Panc1 (cell line): ENCODE measurements around the gene PARP8. TPM values are rescaled to one million over a fixed set of nuclear protein-coding genes. Genes with fewer than 3 reads are reported as not detected.
"Not testable (repeated sequence)": the region's sequence is repeated elsewhere in the genome, so short reads cannot be mapped to it uniquely, and the experiment has no call there.

Source experiments
- ATAC-seq: fragments of 200-7000 bp; cut with Tn5 transposase; 2 replicates; pipeline ENCODE4 v1.9.1; 2020; ENCODE audit warnings: mild to moderate bottlenecking, moderate library complexity
- BruUV-seq: library from RNA; stranded (reverse); fragments of 400-500 nt; replicated peaks from 2 replicates; lab custom pipeline; 2021; lab: Mats Ljungman, UMichigan
- CTCF ChIA-PET: fragments of 300-600 bp; sonication (Branson Sonifier 250); formaldehyde crosslinking; loops from one replicate; lab custom pipeline; 2022; ENCODE audit warnings: antibody characterized with exemption; lab: Charles Lee
- POLR2A ChIA-PET: fragments of 300-600 bp; sonication (Branson Sonifier 250); formaldehyde crosslinking; loops from one replicate; lab custom pipeline; 2022; ENCODE audit warnings: antibody characterized with exemption; lab: Charles Lee
- DNase-seq: peaks from one replicate; pipeline ENCODE4 v3.0.0-alpha.2; 2010; ENCODE audit warnings: low read depth, low spot score
- H3K27ac ChIP-seq: 2 replicates; pipeline ENCODE4 v1.5.1; 2011; ENCODE audit warnings: mild to moderate bottlenecking, low read length, inconsistent platforms
- H3K27me3 ChIP-seq: fragments of 200-500 bp; sonication (Bioruptor generic); 2 replicates; pipeline ENCODE4 v1.6.0; 2014; ENCODE audit warnings: low read length, inconsistent platforms; ENCODE audit not compliant: control insufficient read depth, insufficient read depth
- H3K36me3 ChIP-seq: fragments of 200-500 bp; sonication (Bioruptor generic); 2 replicates; pipeline ENCODE4 v1.5.1; 2014; ENCODE audit warnings: inconsistent platforms, mild to moderate bottlenecking, low read length, moderate library complexity; ENCODE audit not compliant: control insufficient read depth, insufficient read depth
- H3K4me1 ChIP-seq: 2 replicates; pipeline ENCODE4 v1.5.1; 2011; ENCODE audit warnings: inconsistent platforms, mild to moderate bottlenecking, low read length, moderate library complexity; ENCODE audit not compliant: control insufficient read depth, insufficient read depth
- H3K4me3 ChIP-seq, 2 experiments: 2 replicates each; pipeline ENCODE4 v1.5.1; 2011 to 2012; ENCODE audit warnings: low read depth in 2 of 2, low read length in 2 of 2, mild to moderate bottlenecking in 2 of 2, inconsistent platforms in 1 of 2, moderate library complexity in 1 of 2
- H3K9me3 ChIP-seq: fragments of 200-500 bp; sonication (Bioruptor generic); 2 replicates; pipeline ENCODE4 v1.5.1; 2014; ENCODE audit warnings: low read depth, mild to moderate bottlenecking, inconsistent platforms, low read length, moderate library complexity; ENCODE audit not compliant: control insufficient read depth, insufficient read depth
- CTCF ChIP-seq: fragments of 450-650 bp; IDR thresholded peaks from 2 replicates; pipeline ENCODE4 v1.5.1; 2017; ENCODE audit warnings: mild to moderate bottlenecking
- POLR2AphosphoS5 ChIP-seq: IDR thresholded peaks from 2 replicates; pipeline ENCODE4 v1.6.1; 2012; ENCODE audit warnings: mild to moderate bottlenecking, low read depth, low read length, moderate library complexity
- REST ChIP-seq, 2 experiments: IDR thresholded peaks; 2 replicates each; pipeline ENCODE4 v1.6.1; 2011 to 2012; ENCODE audit warnings: low read depth in 2 of 2, control low read depth in 1 of 2, low read length in 1 of 2, mild to moderate bottlenecking in 1 of 2, moderate library complexity in 1 of 2; ENCODE audit not compliant: insufficient read depth in 1 of 2
- SIN3A ChIP-seq: IDR thresholded peaks from 2 replicates; pipeline ENCODE4 v1.6.1; 2012; ENCODE audit warnings: low read depth, mild to moderate bottlenecking, low read length, moderate library complexity, borderline replicate concordance; ENCODE audit not compliant: insufficient read depth
- TCF7L2 ChIP-seq: IDR thresholded peaks from 2 replicates; pipeline ENCODE4 v1.6.1; 2011; ENCODE audit warnings: mild to moderate bottlenecking, low read depth, low read length, inconsistent platforms
- in situ Hi-C: cut with HindIII; loops from 2 replicates; pipeline ENCODE4 v1.10.0; 2016; ENCODE audit warnings: low sequenced_read_pairs, low pct_unique_long_range_greater_than_20kb
- intact Hi-C: fragments of 100-400 bp; cut with micrococcal nuclease; formaldehyde crosslinking; loops from one replicate; pipeline ENCODE4 v1.10.0; 2022; ENCODE audit not compliant: unreplicated experiment
- total RNA-seq: library from RNA; stranded (reverse); gene quantifications from one replicate; pipeline ENCODE4 v1.2.1, GENCODE V29; 2021; ENCODE audit not compliant: unreplicated experiment

PARP8 gene
- total RNA-seq, 1 experiment from 2014 or later: 20.2 TPM

GRCh38 chr5:50663636-50664035 is 2.8 kb upstream of the PARP8 start:
- no peaks in the 10 kb centered on the region; the same call in 1 of the 2 replicates for H3K36me3 ChIP-seq
- no peaks in the 10 kb centered on the region for H3K9me3 ChIP-seq
- H3K27me3 ChIP-seq: no peaks in the 10 kb centered on the region
- intact Hi-C loops: no loop called here
- H3K4me3 ChIP-seq: no peak overlapping the region
- in situ Hi-C loops: no loop called here
- TF ChIP-seq TCF7L2 (no peak), POLR2AphosphoS5 (no peak), SIN3A (no peak), REST (IDR thresholded peaks at IDR 0.05; ENCODE audit: insufficient read depth in 1 of 2, low read depth in 2 of 2, low read length in 1 of 2) (no peak), CTCF (no peak)
- no TSS peak for BruUV-seq
- POLR2A ChIA-PET: no interaction called here
- CTCF ChIA-PET: no interaction called here
- ATAC-seq: no peak
- H3K4me1 ChIP-seq: peaks cover 10% of the 10 kb centered on the region; the same call in 1 of the 2 replicates
- no peak for DNase-seq
- no peak overlapping the region for H3K27ac ChIP-seq

- ChIA-PET CTCF (no interaction called here), POLR2A (interaction anchor here (0.6 kb wide), 1 partner anchor 83 kb away, joined by 3 read pairs; no protein-coding TSS in a partner anchor)
- TF ChIP-seq SIN3A (no peak), POLR2AphosphoS5 (no peak), REST (IDR thresholded peaks at IDR 0.05; ENCODE audit: insufficient read depth in 1 of 2, low read depth in 2 of 2, low read length in 1 of 2) (no peak), TCF7L2 (no peak), CTCF (no peak)
- Histone ChIP-seq H3K4me1 (peaks cover 18% of the 10 kb centered on the region; the same call in 1 of the 2 replicates), H3K4me3 (no peak overlapping the region), H3K27ac (no peak overlapping the region; the same call in 1 of the 2 replicates), H3K36me3 (no peaks in the 10 kb centered on the region; the same call in 1 of the 2 replicates), H3K27me3 (no peaks in the 10 kb centered on the region), H3K9me3 (no peaks in the 10 kb centered on the region)
- intact Hi-C loops (no loop called here), in situ Hi-C loops (no loop called here)
- DNase-seq (no peak), ATAC-seq (no peak)
- no TSS peak for BruUV-seq
These were observed 1.3 kb upstream of the PARP8 start for GRCh38 chr5:50665091-50665490.

- not testable (repeated sequence) for DNase-seq
These were observed 655 bp upstream of the PARP8 start for GRCh38 chr5:50665761-50666202.

More at GRCh38 chr5:50665761-50666202, 655 bp upstream of the PARP8 start:
- ATAC-seq, POLR2A ChIA-PET, intact Hi-C loops, BruUV-seq, H3K36me3 ChIP-seq, CTCF ChIA-PET, H3K9me3 ChIP-seq, H3K27me3 ChIP-seq, in situ Hi-C loops: not testable (repeated sequence)
- Histone ChIP-seq H3K4me3 (peak overlapping the region; percentile 68 to 84), H3K4me1 (peaks cover 18% of the 10 kb centered on the region; the same call in 1 of the 2 replicates), H3K27ac (peak overlapping the region; percentile 76)
